B cell (primary cell): Measurements from ENCODE around the gene TASL. TPM values are rescaled to one million over a fixed set of nuclear protein-coding genes. Genes with fewer than 3 reads are reported as not detected.

Source experiments
- ATAC-seq: fragments of 200-7000 bp; cut with Tn5 transposase; one replicate; pipeline ENCODE4 v1.10.0; 2021; ENCODE audit warnings: low read depth, mild to moderate bottlenecking, moderate number of reproducible peaks, moderate library complexity
- CTCF ChIA-PET: fragments of 350-600 bp; sonication (Branson Sonifier 250); formaldehyde crosslinking; loops from one replicate; lab custom pipeline; 2021; ENCODE audit warnings: antibody characterized with exemption, inconsistent platforms; lab: Charles Lee
- POLR2A ChIA-PET: fragments of 350-600 bp; sonication (Branson Sonifier 250); formaldehyde crosslinking; loops from one replicate; lab custom pipeline; 2021; ENCODE audit warnings: antibody characterized with exemption; lab: Charles Lee
- DNase-seq: peaks from one replicate; pipeline ENCODE4 v3.0.0; 2013
- H2AFZ ChIP-seq: 2 replicates; pipeline ENCODE4 v1.6.1; 2012; ENCODE audit warnings: mild to moderate bottlenecking, low read depth, low read length; ENCODE audit not compliant: insufficient read depth, poor library complexity, severe bottlenecking
- H3K27ac ChIP-seq, 2 donors: 1 replicate in 1 of 2; 2 replicates in 1 of 2; pipeline ENCODE4 v1.5.1; 2012 to 2013; ENCODE audit warnings: low read length in 2 of 2, mild to moderate bottlenecking in 2 of 2, moderate library complexity in 1 of 2
- H3K27me3 ChIP-seq, 4 experiments: fragments of 200-600 bp in 1 of 4; sonication (generic) in 1 of 4; replicated peaks in 1 of 4; 1 replicate in 2 of 4; 2 replicates in 2 of 4; pipeline versions ENCODE4 v1.6.1 to v1.7.0; 2013 to 2016; ENCODE audit warnings: low read length in 3 of 4, mild to moderate bottlenecking in 2 of 4, mixed read lengths in 1 of 4, moderate library complexity in 1 of 4; ENCODE audit not compliant: insufficient read depth in 4 of 4, control insufficient read depth in 3 of 4; ENCODE audit errors: control extremely low read depth in 1 of 4
- H3K36me3 ChIP-seq, 2 experiments: replicated peaks in 1 of 2; 1 replicate in 1 of 2; 2 replicates in 1 of 2; pipeline versions ENCODE4 v1.6.1 to v1.7.1; 2013; ENCODE audit warnings: low read length in 1 of 2; ENCODE audit not compliant: insufficient read depth in 2 of 2, control insufficient read depth in 1 of 2; ENCODE audit errors: control extremely low read depth in 1 of 2, extremely low read depth in 1 of 2
- H3K4me1 ChIP-seq, 2 donors: fragments of 200-600 bp in 1 of 2; sonication (generic) in 1 of 2; 1 replicate in 1 of 2; 2 replicates in 1 of 2; pipeline versions ENCODE4 v1.5.1 to v1.6.1; 2013 to 2017; ENCODE audit warnings: low read length in 2 of 2; ENCODE audit not compliant: control insufficient read depth in 2 of 2, insufficient read depth in 2 of 2
- H3K4me2 ChIP-seq: replicated peaks from 2 replicates; pipeline ENCODE3; 2012; ENCODE audit warnings: mild to moderate bottlenecking, low read depth, low read length; ENCODE audit not compliant: poor library complexity, severe bottlenecking
- H3K4me3 ChIP-seq, 5 experiments: fragments of 200-600 bp in 1 of 5; sonication (generic) in 1 of 5; 1 replicate in 3 of 5; 2 replicates in 2 of 5; pipeline versions ENCODE4 v1.5.1 to v1.7.0; 2011 to 2016; ENCODE audit warnings: low read length in 4 of 5, mild to moderate bottlenecking in 4 of 5, low read depth in 2 of 5, control low read depth in 1 of 5, moderate library complexity in 1 of 5; ENCODE audit not compliant: insufficient read depth in 1 of 5; ENCODE audit errors: control extremely low read depth in 1 of 5, extremely low read depth in 1 of 5
- H3K79me2 ChIP-seq: fragments of 200-600 bp; sonication (generic); one replicate; pipeline ENCODE4 v1.6.0; 2016; ENCODE audit warnings: low read length; ENCODE audit not compliant: control insufficient read depth, insufficient read depth
- H3K9ac ChIP-seq: fragments of 200-600 bp; sonication (generic); 2 replicates; pipeline ENCODE4 v1.6.1; 2017; ENCODE audit warnings: mild to moderate bottlenecking, low read length, moderate library complexity
- H3K9me3 ChIP-seq, 3 donors: one replicate each; pipeline versions ENCODE4 v1.6.1 to v1.7.1; 2013; ENCODE audit warnings: low read length in 2 of 3; ENCODE audit not compliant: control insufficient read depth in 2 of 3, insufficient read depth in 1 of 3; ENCODE audit errors: control extremely low read depth in 1 of 3
- H4K20me1 ChIP-seq: 2 replicates; pipeline ENCODE4 v1.6.0; 2012; ENCODE audit warnings: mild to moderate bottlenecking, low read length; ENCODE audit not compliant: insufficient read depth, control insufficient read depth, poor library complexity, severe bottlenecking
- H3K27ac Mint-ChIP-seq: one replicate; pipeline ENCODE4 v1.8.0; 2021; ENCODE audit warnings: mixed read lengths
- H3K27me3 Mint-ChIP-seq: one replicate; pipeline ENCODE4 v1.8.0; 2021; ENCODE audit warnings: mixed read lengths
- H3K4me1 Mint-ChIP-seq: one replicate; pipeline ENCODE4 v1.8.0; 2021; ENCODE audit warnings: mixed read lengths
- H3K4me3 Mint-ChIP-seq: one replicate; pipeline ENCODE4 v1.8.0; 2021; ENCODE audit warnings: mixed read lengths
- H3K9me3 Mint-ChIP-seq: one replicate; pipeline ENCODE4 v1.8.0; 2022; ENCODE audit warnings: mixed read lengths; ENCODE audit not compliant: insufficient read depth
- CTCF ChIP-seq: fragments of 200-600 bp; IDR thresholded peaks from one replicate; pipeline ENCODE4 v1.8.0; 2022; ENCODE audit warnings: antibody characterized with exemption, mild to moderate bottlenecking
- EZH2 ChIP-seq: IDR thresholded peaks from 2 replicates; pipeline ENCODE4 v1.6.1; 2012; ENCODE audit warnings: borderline replicate concordance, low read depth, mild to moderate bottlenecking, moderate library complexity, low read length; ENCODE audit not compliant: insufficient read depth, poor library complexity, severe bottlenecking
- WGBS: methylation state at CpG from one replicate; pipeline ENCODE4 v1.1.5; 2013; ENCODE audit warnings: missing lambda C conversion rate; ENCODE audit not compliant: insufficient coverage; 5-methylcytosine and 5-hydroxymethylcytosine counted together
- intact Hi-C: fragments of 100-400 bp; cut with micrococcal nuclease; formaldehyde crosslinking; loops from one replicate; pipeline ENCODE4 v1.10.0; 2022
- polyA plus RNA-seq: library from polyadenylated mRNA; depleted of rRNA; stranded (reverse); fragments of >200 nt; gene quantifications from 2 replicates; pipeline ENCODE4 v1.2.3, GENCODE V29; 2012
- total RNA-seq, 2 donors: library from RNA; stranded (reverse); fragments of 120-200 nt in 1 of 2; gene quantifications; 1 replicate in 1 of 2; 2 replicates in 1 of 2; pipeline versions ENCODE4 v1.2.3 to v1.2.4, GENCODE V29; 2013 to 2022

TASL gene
- total and polyA plus RNA-seq, 2 donors (not counting 1 experiment from before 2014, with no cell fraction given) = 15.7 to 25.4 TPM

DNA sequence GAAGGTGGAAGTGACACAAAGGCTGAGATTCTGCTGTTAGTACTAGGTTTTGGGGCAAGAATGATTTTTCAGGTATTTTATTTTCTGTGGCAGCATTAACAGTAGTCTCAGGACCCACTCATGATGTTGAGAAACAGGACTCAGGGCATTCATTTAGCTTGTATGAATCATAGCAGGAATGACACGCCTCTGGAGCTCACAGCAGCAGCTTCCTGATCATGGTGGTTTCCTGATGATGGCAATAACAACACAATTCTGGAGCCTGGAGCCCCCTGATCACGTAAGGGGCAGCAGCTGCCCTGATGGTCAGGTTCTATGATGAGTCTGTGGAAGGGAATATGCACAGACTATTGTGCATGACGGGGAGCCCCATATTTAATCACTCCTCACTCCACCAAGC is 47.0 kb downstream of the TASL start:
- Histone ChIP-seq H3K4me3 (no peak overlapping the region), H3K27me3 (no peaks in the 10 kb centered on the region), H3K36me3 (no peaks in the 10 kb centered on the region), H3K4me1 (no peaks in the 10 kb centered on the region), H4K20me1 (no peaks in the 10 kb centered on the region), H2AFZ (no peak overlapping the region), H3K79me2 (no peaks in the 10 kb centered on the region), H3K9ac (no peak overlapping the region), H3K27ac (no peak overlapping the region), H3K4me2 (no peak overlapping the region), H3K9me3 (no peaks in the 10 kb centered on the region)
- H3K9me3 Mint-ChIP-seq = no peaks in the 10 kb centered on the region
- H3K4me3 Mint-ChIP-seq = no peak overlapping the region
- TF ChIP-seq EZH2 = no peak
- TF ChIP-seq CTCF = no peak
- H3K27ac Mint-ChIP-seq = no peak overlapping the region
- ATAC-seq = no peak
- ChIA-PET CTCF (no interaction called here), POLR2A (no interaction called here)
- DNase-seq = no peak
- intact Hi-C loops = no loop called here
- 83% methylated on average over 1 of the region's 3 CpGs for WGBS
- H3K27me3 Mint-ChIP-seq = no peaks in the 10 kb centered on the region
- H3K4me1 Mint-ChIP-seq = peaks cover 1% of the 10 kb centered on the region

DNA sequence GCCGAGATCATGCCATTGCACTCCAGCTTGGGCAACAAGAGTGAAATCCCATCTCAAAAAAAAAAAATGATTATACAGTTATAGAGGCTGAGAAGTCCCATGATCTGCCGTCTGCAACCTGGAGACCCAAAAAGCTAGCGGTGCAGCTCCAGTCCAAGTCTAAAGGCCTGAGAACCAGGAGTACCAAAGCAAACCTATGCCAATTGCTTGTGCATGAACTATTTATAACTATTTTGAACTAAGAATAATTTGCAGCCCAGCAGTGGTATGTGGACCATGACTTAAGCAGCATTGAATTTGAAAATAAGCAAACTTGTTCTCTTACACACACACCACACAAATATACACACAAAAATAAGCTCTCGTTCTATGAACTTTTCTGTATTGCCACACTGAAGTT is 51.8 kb downstream of the TASL start:
- WGBS = no CpG with 5 or more reads among the region's 4 CpGs
- H3K4me1 ChIP-seq = no peaks in the 10 kb centered on the region
- H3K9ac ChIP-seq = no peak overlapping the region
- CTCF ChIA-PET = no interaction called here
- H3K79me2 ChIP-seq = no peaks in the 10 kb centered on the region
- no peaks in the 10 kb centered on the region for H3K36me3 ChIP-seq
- TF ChIP-seq CTCF (no peak), EZH2 (no peak)
- no peaks in the 10 kb centered on the region for H3K27me3 ChIP-seq
- Mint-ChIP-seq H3K27me3 (no peaks in the 10 kb centered on the region), H3K4me3 (no peak overlapping the region), H3K4me1 (no peaks in the 10 kb centered on the region), H3K9me3 (no peaks in the 10 kb centered on the region), H3K27ac (no peak overlapping the region)
- DNase-seq (no peak), ATAC-seq (no peak)
- intact Hi-C loops = no loop called here
- no peak overlapping the region for H2AFZ ChIP-seq
- H3K9me3 ChIP-seq = no peaks in the 10 kb centered on the region
- no peaks in the 10 kb centered on the region for H4K20me1 ChIP-seq
- POLR2A ChIA-PET = no interaction called here
- H3K4me3 ChIP-seq = no peak overlapping the region
- H3K27ac ChIP-seq = no peak overlapping the region
- no peak overlapping the region for H3K4me2 ChIP-seq
